ENCODE results near the gene INO80.

The INO80 gene

DNA sequence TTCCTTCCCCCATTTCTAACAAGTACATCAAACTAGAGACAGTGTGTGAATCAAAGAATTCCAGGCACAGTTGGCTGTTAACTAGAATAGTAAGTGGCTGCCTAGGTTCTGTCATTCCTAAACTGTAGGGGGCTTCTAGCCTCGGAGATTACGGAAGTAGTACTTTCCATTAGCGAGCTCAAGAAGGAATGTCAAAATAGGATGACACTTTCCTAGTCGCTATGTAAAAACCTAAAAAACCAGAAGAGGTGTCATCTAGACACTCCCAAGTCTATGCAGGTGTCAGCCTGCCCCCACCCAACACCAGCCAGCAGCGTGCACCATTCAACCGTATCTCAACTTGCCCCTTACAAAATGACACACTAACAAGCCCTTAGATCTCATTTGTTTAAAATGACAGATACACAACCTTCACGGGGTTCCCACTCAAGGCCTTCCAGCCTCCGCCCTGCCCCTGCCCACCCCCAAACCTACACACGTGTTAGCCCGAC, 874 bp downstream of the INO80 start:
- TF ChIP-seq, protein P1, sequence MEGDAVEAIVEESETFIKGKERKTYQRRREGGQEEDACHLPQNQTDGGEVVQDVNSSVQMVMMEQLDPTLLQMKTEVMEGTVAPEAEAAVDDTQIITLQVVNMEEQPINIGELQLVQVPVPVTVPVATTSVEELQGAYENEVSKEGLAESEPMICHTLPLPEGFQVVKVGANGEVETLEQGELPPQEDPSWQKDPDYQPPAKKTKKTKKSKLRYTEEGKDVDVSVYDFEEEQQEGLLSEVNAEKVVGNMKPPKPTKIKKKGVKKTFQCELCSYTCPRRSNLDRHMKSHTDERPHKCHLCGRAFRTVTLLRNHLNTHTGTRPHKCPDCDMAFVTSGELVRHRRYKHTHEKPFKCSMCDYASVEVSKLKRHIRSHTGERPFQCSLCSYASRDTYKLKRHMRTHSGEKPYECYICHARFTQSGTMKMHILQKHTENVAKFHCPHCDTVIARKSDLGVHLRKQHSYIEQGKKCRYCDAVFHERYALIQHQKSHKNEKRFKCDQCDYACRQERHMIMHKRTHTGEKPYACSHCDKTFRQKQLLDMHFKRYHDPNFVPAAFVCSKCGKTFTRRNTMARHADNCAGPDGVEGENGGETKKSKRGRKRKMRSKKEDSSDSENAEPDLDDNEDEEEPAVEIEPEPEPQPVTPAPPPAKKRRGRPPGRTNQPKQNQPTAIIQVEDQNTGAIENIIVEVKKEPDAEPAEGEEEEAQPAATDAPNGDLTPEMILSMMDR (IDR thresholded peaks at IDR 0.05; ENCODE audit: borderline replicate concordance, insufficient read depth, low read depth, low read length), result no peak
- H3K4me3 ChIP-seq (ENCODE audit: low read depth, low read length), result peak overlapping the region; percentile 80

DNA sequence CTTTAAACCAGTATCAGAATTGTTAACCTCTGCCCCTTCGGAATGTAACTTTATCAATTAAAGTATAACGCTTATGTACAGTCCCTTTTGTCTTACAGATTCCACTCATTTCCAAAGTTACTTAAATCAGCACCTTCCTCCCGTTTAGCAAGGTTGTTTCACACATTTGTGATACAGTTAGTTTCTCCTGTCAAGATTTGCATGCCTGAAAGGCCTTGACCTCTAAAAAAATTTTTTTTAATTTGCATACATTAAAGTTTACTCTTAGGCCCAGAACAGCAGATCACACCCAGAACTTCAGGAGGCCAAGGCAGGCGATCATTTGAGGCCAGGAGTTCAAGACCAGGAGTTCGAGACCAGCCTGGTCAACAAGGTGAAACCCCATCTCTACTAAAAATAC, 9.1 kb downstream of the INO80 start:
- TF ChIP-seq, protein P1 (IDR thresholded peaks at IDR 0.05; ENCODE audit: borderline replicate concordance, insufficient read depth, low read depth, low read length), result no peak
- H3K4me3 ChIP-seq (ENCODE audit: low read depth, low read length), result no peak overlapping the region

DNA sequence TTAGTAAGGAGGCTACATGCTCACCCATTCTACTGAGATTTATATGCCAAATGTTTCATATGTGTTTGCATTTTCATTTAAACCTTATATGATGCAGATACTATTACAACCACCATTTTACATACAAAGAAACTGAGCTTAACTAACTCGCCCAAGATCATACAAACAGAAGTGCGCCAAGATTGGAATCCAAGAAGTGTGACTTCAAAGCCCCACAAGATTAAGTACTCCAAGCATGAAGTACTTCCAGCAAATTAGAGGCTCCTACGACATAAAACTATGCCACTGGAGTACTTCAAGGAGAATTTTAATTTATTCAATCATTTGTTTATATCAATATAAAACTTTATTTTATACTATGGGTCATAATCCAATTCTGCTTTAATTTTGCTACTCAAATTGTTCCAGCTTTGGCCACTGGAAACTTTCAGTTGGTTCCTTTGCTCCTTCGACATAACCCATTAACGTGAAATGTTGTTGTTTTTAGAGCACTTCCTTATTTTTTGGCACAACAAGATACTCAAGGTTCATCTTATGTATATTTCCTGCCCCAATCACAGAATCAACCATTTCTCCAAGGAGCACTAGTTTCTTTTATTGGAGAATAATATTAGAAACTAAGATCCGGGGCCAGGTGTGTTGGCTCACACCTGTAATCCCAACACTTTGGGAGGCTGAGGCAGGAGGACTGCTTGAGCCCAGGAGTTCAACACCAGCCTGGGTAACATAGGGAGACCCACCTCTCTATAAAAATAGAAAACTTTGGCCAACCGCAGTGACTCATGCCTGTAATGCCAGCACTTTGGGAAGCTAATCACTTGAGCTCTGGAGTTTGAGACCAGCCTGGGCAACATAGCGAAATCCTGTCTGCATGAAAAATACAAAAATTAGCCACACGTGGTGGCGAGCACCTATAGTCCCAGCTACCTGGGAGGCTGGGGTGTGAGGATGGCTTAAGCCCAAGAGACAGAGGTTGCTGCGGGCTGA, 10.4 kb downstream of the INO80 start:
- TF ChIP-seq, protein P1 (IDR thresholded peaks at IDR 0.05; ENCODE audit: borderline replicate concordance, insufficient read depth, low read depth, low read length), result no peak
- no peak overlapping the region for H3K4me3 ChIP-seq (ENCODE audit: low read depth, low read length)

DNA sequence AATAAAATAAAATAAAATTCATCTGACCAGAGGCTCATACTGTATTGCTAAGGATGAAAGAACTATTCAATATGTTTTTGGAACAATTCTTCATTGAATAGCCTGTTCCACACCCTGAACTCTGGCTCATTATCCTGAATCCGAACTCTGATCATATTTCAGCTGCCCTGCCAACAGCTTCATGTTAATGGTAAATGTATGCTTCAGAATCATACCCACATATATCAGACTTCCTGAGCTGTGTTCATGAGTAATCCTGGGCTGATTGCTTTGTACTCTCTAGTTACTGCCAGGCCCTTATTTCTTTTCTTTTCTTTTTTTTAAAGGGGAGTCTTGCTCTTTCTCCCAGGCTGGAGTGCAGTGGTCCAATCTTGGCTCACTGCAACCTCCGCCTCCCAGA, 11.8 kb downstream of the INO80 start:
- no peak overlapping the region for H3K4me3 ChIP-seq (ENCODE audit: low read depth, low read length)
- TF ChIP-seq, protein P1 (IDR thresholded peaks at IDR 0.05; ENCODE audit: borderline replicate concordance, insufficient read depth, low read depth, low read length), result no peak

DNA sequence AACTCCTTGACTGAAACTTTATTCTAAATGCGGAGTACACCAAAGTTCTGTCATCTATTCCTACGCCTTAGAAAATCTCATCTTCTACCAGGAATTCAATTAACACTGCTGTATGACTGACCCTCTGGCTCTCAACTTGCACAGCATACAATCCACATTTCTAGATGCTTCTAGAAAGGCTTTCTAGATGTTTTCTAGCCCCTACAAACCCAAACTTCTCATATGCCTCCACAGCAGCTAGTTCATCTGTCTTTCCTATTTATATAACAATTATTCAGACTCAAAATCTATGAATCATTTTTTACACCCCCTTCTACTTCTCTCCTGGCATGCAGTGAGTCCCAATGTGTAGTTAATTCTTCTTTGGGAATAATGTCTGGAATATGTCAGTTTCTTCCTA, 13.2 kb downstream of the INO80 start:
- TF ChIP-seq, protein P1 (IDR thresholded peaks at IDR 0.05; ENCODE audit: borderline replicate concordance, insufficient read depth, low read depth, low read length), result no peak
- no peak overlapping the region for H3K4me3 ChIP-seq (ENCODE audit: low read depth, low read length)

DNA sequence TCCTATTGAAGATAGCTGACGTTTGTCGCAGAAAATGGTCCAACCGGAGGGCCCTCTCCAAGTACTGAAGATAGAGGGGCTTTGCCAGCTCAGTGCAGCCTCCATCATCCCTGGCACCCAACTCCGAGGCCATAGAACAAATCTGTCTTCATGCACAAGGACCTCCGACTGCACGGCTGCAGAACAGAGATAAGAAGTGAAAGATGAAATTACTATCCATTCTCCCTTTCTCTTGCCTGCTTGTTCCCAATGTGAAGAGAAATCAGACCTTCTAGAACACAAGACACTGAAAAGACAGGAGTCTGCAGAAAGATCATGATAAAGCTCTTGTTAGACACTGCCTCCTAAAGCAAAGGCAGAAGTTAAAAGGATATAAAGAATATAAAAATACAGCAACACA, 19.9 kb downstream of the INO80 start:
- H3K4me3 ChIP-seq (ENCODE audit: low read depth, low read length), result no peak overlapping the region
- TF ChIP-seq, protein P1 (IDR thresholded peaks at IDR 0.05; ENCODE audit: borderline replicate concordance, insufficient read depth, low read depth, low read length), result no peak

DNA sequence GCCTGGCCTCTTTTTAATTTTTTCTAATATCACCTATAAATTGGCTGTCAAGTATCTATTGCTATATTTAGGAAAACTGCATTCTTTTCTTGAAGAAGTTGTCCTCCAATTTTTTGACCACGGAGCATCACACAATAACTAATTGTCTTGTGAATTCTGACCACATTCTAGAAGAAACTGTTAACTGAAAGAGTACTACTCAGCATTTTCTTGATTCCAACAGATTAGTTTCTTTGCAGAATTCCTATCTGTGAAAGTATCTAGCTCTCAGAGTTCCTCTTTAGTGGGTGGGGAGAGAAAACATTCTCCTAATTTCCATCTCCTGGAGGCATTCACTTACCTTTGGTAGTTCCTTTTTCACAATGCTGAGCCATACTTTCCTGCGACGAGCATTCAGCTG, 31.1 kb downstream of the INO80 start:
- no peak overlapping the region for H3K4me3 ChIP-seq (ENCODE audit: low read depth, low read length)
- TF ChIP-seq, protein P1 (IDR thresholded peaks at IDR 0.05; ENCODE audit: borderline replicate concordance, insufficient read depth, low read depth, low read length), result no peak

All from GM12875 (cell line).